ENCODE data around the gene HPCAL1.

Gene HPCAL1

DNA sequence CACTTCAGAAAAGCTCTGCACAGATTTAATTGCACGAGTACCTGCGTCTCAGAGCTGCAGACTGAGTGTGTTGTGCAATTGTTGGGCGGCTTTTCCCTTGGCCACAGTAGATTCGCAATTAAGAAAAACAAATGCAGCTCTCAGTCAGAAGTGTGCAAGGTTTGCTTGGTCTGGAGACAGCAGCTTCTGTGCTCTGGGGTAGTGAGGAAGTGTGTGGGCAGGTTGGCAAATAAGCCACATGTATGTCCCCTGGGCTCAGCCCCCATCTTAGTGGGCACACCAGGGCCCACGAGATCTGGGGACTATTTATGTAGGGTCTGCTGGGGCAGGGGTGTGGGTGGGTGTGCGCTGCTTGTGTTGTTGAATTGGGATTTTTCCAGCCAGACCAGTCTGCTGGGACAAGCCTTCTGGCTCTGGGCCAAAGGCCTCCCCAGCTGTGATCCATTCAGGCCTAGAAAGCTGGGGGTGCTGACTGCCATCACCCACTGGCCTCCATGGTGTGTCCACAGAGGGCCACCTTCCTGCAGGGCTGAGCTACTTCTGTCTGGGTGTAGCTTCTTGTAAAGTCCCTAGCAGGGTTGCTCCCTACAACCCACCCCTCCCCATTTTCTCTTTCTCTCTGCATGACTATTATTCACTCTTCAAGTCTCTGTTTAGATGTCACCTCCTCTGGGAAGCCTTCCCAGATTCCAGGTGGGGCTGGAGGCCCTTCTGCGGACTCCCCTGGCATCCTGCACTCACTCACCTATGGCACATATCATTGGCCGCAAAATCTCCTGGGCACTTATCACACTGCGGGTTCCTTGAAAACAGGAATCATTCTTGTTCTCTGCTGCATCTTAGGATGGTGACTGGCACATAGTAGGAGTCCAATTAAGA is 77.6 kb downstream of the HPCAL1 start:
- Histone ChIP-seq H3K27ac (ENCODE audit: low read depth, low read length) (0 out of 2 replicates have a peak overlapping the region, but pooled peaks have one; percentile 2), H3K36me3 (ENCODE audit: control insufficient read depth, low read length) (no peaks in the 10 kb centered on the region), H4K20me1 (ENCODE audit: control insufficient read depth, insufficient read depth, low read depth, low read length) (0 out of 2 replicates have a peak, but pooled peaks cover 5% of the 10 kb centered on the region), H3F3A (ENCODE audit: control insufficient read depth, insufficient read depth) (peaks cover 23% of the 10 kb centered on the region; the same call in 1 of the 2 replicates), H3K4me2 (ENCODE audit: low read length) (peak overlapping the region; percentile 62), H3K4me3 (ENCODE audit: low read length) (peak overlapping the region; percentile 4; the same call in 1 of the 2 replicates), H3K79me2 (ENCODE audit: control insufficient read depth, low read length) (peaks cover 6% of the 10 kb centered on the region), H3K27me3 (ENCODE audit: control insufficient read depth, low read length) (peaks cover 9% of the 10 kb centered on the region), H3K4me1 (ENCODE audit: control insufficient read depth, low read length) (peaks cover 92% of the 10 kb centered on the region), H3K9me2 (replicated peaks; ENCODE audit: control insufficient read depth, low read length) (no peaks in the 10 kb centered on the region), H3K9me3 (ENCODE audit: control insufficient read depth, insufficient read depth, low read length) (no peaks in the 10 kb centered on the region)
- no peak for TF ChIP-seq EZH2phosphoT487 (IDR thresholded peaks at IDR 0.05; ENCODE audit: borderline replicate concordance, low read length)

GRCh38 chr2:10381997-10382353 is 79.3 kb downstream of the HPCAL1 start:
- 0 out of 2 replicates have a peak, but pooled peaks cover 5% of the 10 kb centered on the region for H4K20me1 ChIP-seq (ENCODE audit: control insufficient read depth, insufficient read depth, low read depth, low read length)
- peaks cover 9% of the 10 kb centered on the region for H3K27me3 ChIP-seq (ENCODE audit: control insufficient read depth, low read length)
- H3K9me2 ChIP-seq (replicated peaks; ENCODE audit: control insufficient read depth, low read length) = no peaks in the 10 kb centered on the region
- H3K4me1 ChIP-seq (ENCODE audit: control insufficient read depth, low read length) = peaks cover 76% of the 10 kb centered on the region
- no peak for TF ChIP-seq EZH2phosphoT487 (IDR thresholded peaks at IDR 0.05; ENCODE audit: borderline replicate concordance, low read length)
- TF ChIP-seq, protein P1, sequence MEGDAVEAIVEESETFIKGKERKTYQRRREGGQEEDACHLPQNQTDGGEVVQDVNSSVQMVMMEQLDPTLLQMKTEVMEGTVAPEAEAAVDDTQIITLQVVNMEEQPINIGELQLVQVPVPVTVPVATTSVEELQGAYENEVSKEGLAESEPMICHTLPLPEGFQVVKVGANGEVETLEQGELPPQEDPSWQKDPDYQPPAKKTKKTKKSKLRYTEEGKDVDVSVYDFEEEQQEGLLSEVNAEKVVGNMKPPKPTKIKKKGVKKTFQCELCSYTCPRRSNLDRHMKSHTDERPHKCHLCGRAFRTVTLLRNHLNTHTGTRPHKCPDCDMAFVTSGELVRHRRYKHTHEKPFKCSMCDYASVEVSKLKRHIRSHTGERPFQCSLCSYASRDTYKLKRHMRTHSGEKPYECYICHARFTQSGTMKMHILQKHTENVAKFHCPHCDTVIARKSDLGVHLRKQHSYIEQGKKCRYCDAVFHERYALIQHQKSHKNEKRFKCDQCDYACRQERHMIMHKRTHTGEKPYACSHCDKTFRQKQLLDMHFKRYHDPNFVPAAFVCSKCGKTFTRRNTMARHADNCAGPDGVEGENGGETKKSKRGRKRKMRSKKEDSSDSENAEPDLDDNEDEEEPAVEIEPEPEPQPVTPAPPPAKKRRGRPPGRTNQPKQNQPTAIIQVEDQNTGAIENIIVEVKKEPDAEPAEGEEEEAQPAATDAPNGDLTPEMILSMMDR (IDR thresholded peaks at IDR 0.05; ENCODE audit: low read depth, low read length, poor library complexity, severe bottlenecking) = no peak
- H3K4me2 ChIP-seq (ENCODE audit: low read length) = peak overlapping the region; percentile 76
- H3K27ac ChIP-seq (ENCODE audit: low read depth, low read length) = peak overlapping the region; percentile 59
- H3K9me3 ChIP-seq (ENCODE audit: control insufficient read depth, insufficient read depth, low read length) = no peaks in the 10 kb centered on the region
- no peaks in the 10 kb centered on the region for H3K36me3 ChIP-seq (ENCODE audit: control insufficient read depth, low read length)
- peak overlapping the region; percentile 56 for H3K4me3 ChIP-seq (ENCODE audit: low read length)
- peaks cover 23% of the 10 kb centered on the region; the same call in 1 of the 2 replicates for H3F3A ChIP-seq (ENCODE audit: control insufficient read depth, insufficient read depth)
- H3K79me2 ChIP-seq (ENCODE audit: control insufficient read depth, low read length) = peaks cover 6% of the 10 kb centered on the region

GRCh38 chr2:10382354-10383061 is 79.8 kb downstream of the HPCAL1 start:
- peak overlapping the region; percentile 56 for H3K4me3 ChIP-seq (ENCODE audit: low read length)
- TF ChIP-seq, protein P1 (IDR thresholded peaks at IDR 0.05; ENCODE audit: low read depth, low read length, poor library complexity, severe bottlenecking) = no peak
- TF ChIP-seq EZH2phosphoT487 (IDR thresholded peaks at IDR 0.05; ENCODE audit: borderline replicate concordance, low read length) = no peak
- peaks cover 23% of the 10 kb centered on the region; the same call in 1 of the 2 replicates for H3F3A ChIP-seq (ENCODE audit: control insufficient read depth, insufficient read depth)
- H3K36me3 ChIP-seq (ENCODE audit: control insufficient read depth, low read length) = no peaks in the 10 kb centered on the region
- no peaks in the 10 kb centered on the region for H3K9me2 ChIP-seq (replicated peaks; ENCODE audit: control insufficient read depth, low read length)
- H3K79me2 ChIP-seq (ENCODE audit: control insufficient read depth, low read length) = peaks cover 6% of the 10 kb centered on the region
- H4K20me1 ChIP-seq (ENCODE audit: control insufficient read depth, insufficient read depth, low read depth, low read length) = 0 out of 2 replicates have a peak, but pooled peaks cover 5% of the 10 kb centered on the region
- H3K9me3 ChIP-seq (ENCODE audit: control insufficient read depth, insufficient read depth, low read length) = no peaks in the 10 kb centered on the region
- peaks cover 9% of the 10 kb centered on the region for H3K27me3 ChIP-seq (ENCODE audit: control insufficient read depth, low read length)
- H3K4me1 ChIP-seq (ENCODE audit: control insufficient read depth, low read length) = peaks cover 70% of the 10 kb centered on the region
- H3K4me2 ChIP-seq (ENCODE audit: low read length) = peak overlapping the region; percentile 76
- peak overlapping the region; percentile 59 for H3K27ac ChIP-seq (ENCODE audit: low read depth, low read length)
